ENCODE results near the gene LPAR4.

Gene LPAR4, protein sequence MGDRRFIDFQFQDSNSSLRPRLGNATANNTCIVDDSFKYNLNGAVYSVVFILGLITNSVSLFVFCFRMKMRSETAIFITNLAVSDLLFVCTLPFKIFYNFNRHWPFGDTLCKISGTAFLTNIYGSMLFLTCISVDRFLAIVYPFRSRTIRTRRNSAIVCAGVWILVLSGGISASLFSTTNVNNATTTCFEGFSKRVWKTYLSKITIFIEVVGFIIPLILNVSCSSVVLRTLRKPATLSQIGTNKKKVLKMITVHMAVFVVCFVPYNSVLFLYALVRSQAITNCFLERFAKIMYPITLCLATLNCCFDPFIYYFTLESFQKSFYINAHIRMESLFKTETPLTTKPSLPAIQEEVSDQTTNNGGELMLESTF

GRCh38 chrX:78747489-78747888 lies at the start of gene LPAR4:
Gene LPAR4, plus strand, starts transcription at chrX:78747720. Its CDS starts 7,150 bp downstream, at chrX:78754870.
- Histone ChIP-seq H3K36me3 (ENCODE audit: control insufficient read depth in 2 of 2, insufficient read depth in 1 of 2, low read length in 2 of 2) (no peaks in the 10 kb centered on the region), H3K27ac (ENCODE audit: extremely low read depth, low read depth, low read length) (no peak within 1 kb of the TSS), H3K9me3 (ENCODE audit: control insufficient read depth, insufficient read depth, low read depth, low read length) (no peaks in the 10 kb centered on the region), H3K4me3 (ENCODE audit: low read depth, low read length) (no peak within 1 kb of the TSS), H3K4me1 (ENCODE audit: control insufficient read depth, insufficient read depth, low read length) (no peaks in the 10 kb centered on the region)
- CTCF ChIA-PET = no interaction called here
- POLR2A ChIA-PET = interaction anchor here (0.7 kb wide), 1 partner anchor 13 kb away, joined by 11 read pairs; no protein-coding TSS in a partner anchor
- TF ChIP-seq YY2 (tag by site-specific recombination; IDR thresholded peaks at IDR 0.05) = no peak
- TF ChIP-seq ZNF148 (tag by site-specific recombination; IDR thresholded peaks at IDR 0.05; ENCODE audit: borderline replicate concordance) = no peak

DNA sequence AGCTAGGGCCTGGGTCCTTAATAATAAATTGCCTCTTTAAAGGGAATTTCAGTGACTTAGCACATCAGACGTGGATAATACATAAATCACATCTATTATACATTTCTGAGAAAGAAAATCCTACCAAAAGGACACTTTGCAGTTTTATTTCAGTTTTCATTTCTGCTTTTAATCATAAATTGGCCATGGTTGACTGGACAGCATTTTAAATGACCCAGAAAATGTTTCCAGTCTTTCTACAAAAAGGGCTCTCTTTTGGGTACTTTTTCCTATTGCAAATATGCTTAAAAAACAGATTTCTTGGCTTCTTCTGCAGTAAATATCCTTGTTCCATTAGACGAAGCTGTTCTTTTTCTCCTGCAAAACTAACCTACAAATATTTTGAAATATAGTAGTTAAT lies 41.4 kb upstream of the LPAR4 start:
- ChIA-PET CTCF (interaction anchor here (0.6 kb wide), 1 partner anchor 87 kb away, joined by 4 read pairs; no protein-coding TSS in a partner anchor), POLR2A (no interaction called here)
- no peaks in the 10 kb centered on the region for H3K4me1 ChIP-seq (ENCODE audit: control insufficient read depth, insufficient read depth, low read length)
- no peak for TF ChIP-seq ZNF585B (tag by site-specific recombination; IDR thresholded peaks at IDR 0.05)
- TF ChIP-seq, protein P1, sequence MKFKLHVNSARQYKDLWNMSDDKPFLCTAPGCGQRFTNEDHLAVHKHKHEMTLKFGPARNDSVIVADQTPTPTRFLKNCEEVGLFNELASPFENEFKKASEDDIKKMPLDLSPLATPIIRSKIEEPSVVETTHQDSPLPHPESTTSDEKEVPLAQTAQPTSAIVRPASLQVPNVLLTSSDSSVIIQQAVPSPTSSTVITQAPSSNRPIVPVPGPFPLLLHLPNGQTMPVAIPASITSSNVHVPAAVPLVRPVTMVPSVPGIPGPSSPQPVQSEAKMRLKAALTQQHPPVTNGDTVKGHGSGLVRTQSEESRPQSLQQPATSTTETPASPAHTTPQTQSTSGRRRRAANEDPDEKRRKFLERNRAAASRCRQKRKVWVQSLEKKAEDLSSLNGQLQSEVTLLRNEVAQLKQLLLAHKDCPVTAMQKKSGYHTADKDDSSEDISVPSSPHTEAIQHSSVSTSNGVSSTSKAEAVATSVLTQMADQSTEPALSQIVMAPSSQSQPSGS (tag by site-specific recombination; IDR thresholded peaks at IDR 0.05; ENCODE audit: low read depth) = no peak
- H3K4me3 ChIP-seq (ENCODE audit: low read depth, low read length) = no peak overlapping the region
- H3K36me3 ChIP-seq (ENCODE audit: control insufficient read depth in 2 of 2, insufficient read depth in 1 of 2, low read length in 2 of 2) = no peaks in the 10 kb centered on the region
- H3K27ac ChIP-seq (ENCODE audit: extremely low read depth, low read depth, low read length) = no peak overlapping the region
- H3K9me3 ChIP-seq (ENCODE audit: control insufficient read depth, insufficient read depth, low read depth, low read length) = no peaks in the 10 kb centered on the region

GRCh38 chrX:78708262-78708661 lies 39.3 kb upstream of the LPAR4 start:
- CTCF ChIA-PET = interaction anchor here (0.6 to 1.4 kb wide), 2 partner anchors 153 to 694 kb away, joined by 3 to 4 read pairs; no protein-coding TSS in a partner anchor
- TF ChIP-seq ZNF132 (tag by site-specific recombination; IDR thresholded peaks at IDR 0.05; ENCODE audit: borderline replicate concordance) (no peak), ZNF114 (tag by site-specific recombination; IDR thresholded peaks at IDR 0.05) (no peak), ZNF16 (tag by site-specific recombination; IDR thresholded peaks at IDR 0.05; ENCODE audit: low read depth) (no peak), KLF8 (tag by site-specific recombination; IDR thresholded peaks at IDR 0.05) (no peak), ZNF394 (tag by site-specific recombination; IDR thresholded peaks at IDR 0.05; ENCODE audit: borderline replicate concordance) (no peak), ZNF670 (tag by site-specific recombination; IDR thresholded peaks at IDR 0.05; ENCODE audit: low read depth) (no peak), YY2 (tag by site-specific recombination; IDR thresholded peaks at IDR 0.05) (no peak), EGR2 (tag by site-specific recombination; IDR thresholded peaks at IDR 0.05; ENCODE audit: low read depth) (no peak)

GRCh38 chrX:78708816-78709215 lies 38.7 kb upstream of the LPAR4 start:
- no peaks in the 10 kb centered on the region for H3K4me1 ChIP-seq (ENCODE audit: control insufficient read depth, insufficient read depth, low read length)
- H3K36me3 ChIP-seq (ENCODE audit: control insufficient read depth in 2 of 2, insufficient read depth in 1 of 2, low read length in 2 of 2) = no peaks in the 10 kb centered on the region
- CTCF ChIA-PET = interaction anchor here (0.6 to 1.4 kb wide), 3 partner anchors 25 to 693 kb away, joined by 3 to 5 read pairs (median 4); no protein-coding TSS in a partner anchor
- no peak overlapping the region for H3K27ac ChIP-seq (ENCODE audit: extremely low read depth, low read depth, low read length)
- no peak overlapping the region for H3K4me3 ChIP-seq (ENCODE audit: low read depth, low read length)
- POLR2A ChIA-PET = no interaction called here
- H3K9me3 ChIP-seq (ENCODE audit: control insufficient read depth, insufficient read depth, low read depth, low read length) = no peaks in the 10 kb centered on the region
- TF ChIP-seq ZNF404 (tag by site-specific recombination; IDR thresholded peaks at IDR 0.05) (no peak), GLI2 (tag by site-specific recombination; IDR thresholded peaks at IDR 0.05; ENCODE audit: borderline replicate concordance, low read depth) (no peak), ZNF174 (tag by site-specific recombination; IDR thresholded peaks at IDR 0.05) (no peak), ZNF501 (tag by site-specific recombination; IDR thresholded peaks at IDR 0.05) (no peak), ZNF223 (tag by site-specific recombination; IDR thresholded peaks at IDR 0.05) (no peak), PATZ1 (tag by site-specific recombination; IDR thresholded peaks at IDR 0.05) (no peak)

More at GRCh38 chrX:78708262-78708661, 39.3 kb upstream of the LPAR4 start:
- Histone ChIP-seq H3K9me3 (ENCODE audit: control insufficient read depth, insufficient read depth, low read depth, low read length) (no peaks in the 10 kb centered on the region), H3K4me1 (ENCODE audit: control insufficient read depth, insufficient read depth, low read length) (no peaks in the 10 kb centered on the region), H3K27ac (ENCODE audit: extremely low read depth, low read depth, low read length) (no peak overlapping the region), H3K4me3 (ENCODE audit: low read depth, low read length) (no peak overlapping the region), H3K36me3 (ENCODE audit: control insufficient read depth in 2 of 2, insufficient read depth in 1 of 2, low read length in 2 of 2) (no peaks in the 10 kb centered on the region)
- POLR2A ChIA-PET = no interaction called here
